Transverse colon (tissue), 4 donors: Measurements from ENCODE around the gene ETHE1. TPM values are rescaled to one million over a fixed set of nuclear protein-coding genes. Genes with fewer than 3 reads are reported as not detected.

Experiments used
- DNase-seq: peaks from one replicate; pipeline ENCODE4 v3.0.0-alpha.2; 2019
- H3K27ac ChIP-seq, 4 donors: fragments of 200-600 bp; sonication (generic); 2 replicates each; pipeline ENCODE4 v1.5.1; 2016 to 2018; ENCODE audit warnings: inconsistent platforms in 4 of 4
- H3K27me3 ChIP-seq: fragments of 200-600 bp; sonication (generic); 2 replicates; pipeline ENCODE4 v1.5.1; 2017; ENCODE audit warnings: inconsistent platforms
- H3K36me3 ChIP-seq, 4 donors: fragments of 200-600 bp; sonication (generic); 2 replicates each; pipeline ENCODE4 v1.5.1; 2017 to 2019; ENCODE audit warnings: inconsistent platforms in 4 of 4
- H3K4me1 ChIP-seq, 4 donors: fragments of 200-600 bp; sonication (generic); 2 replicates each; pipeline ENCODE4 v1.5.1; 2017 to 2020; ENCODE audit warnings: inconsistent platforms in 4 of 4
- H3K4me3 ChIP-seq, 4 donors: fragments of 200-600 bp; sonication (generic); 1 replicate in 1 of 4; 2 replicates in 3 of 4; pipeline versions ENCODE4 v1.5.1 to v1.6.1; 2017 to 2019; ENCODE audit warnings: inconsistent platforms in 4 of 4
- H3K9me3 ChIP-seq, 2 donors: fragments of 200-600 bp; sonication (generic); 2 replicates each; pipeline ENCODE4 v1.5.1; 2017 to 2019; ENCODE audit warnings: inconsistent platforms in 2 of 2
- EP300 ChIP-seq: sonication (generic); formaldehyde crosslinking; IDR thresholded peaks from one replicate; pipeline ENCODE4 v1.6.1; 2017; ENCODE audit warnings: antibody characterized with exemption, low read depth
- POLR2A ChIP-seq: fragments of 450-650 bp; IDR thresholded peaks from one replicate; pipeline ENCODE4 v1.6.1; 2016; ENCODE audit warnings: antibody characterized with exemption, mild to moderate bottlenecking, moderate library complexity
- POLR2AphosphoS5 ChIP-seq, 3 donors: sonication (generic); formaldehyde crosslinking; IDR thresholded peaks; one replicate each; pipeline ENCODE4 v1.6.1; 2016; ENCODE audit warnings: antibody characterized with exemption in 3 of 3
- WGBS, 2 donors: methylation state at CpG; one replicate each; pipeline ENCODE4 v1.1.5; 2018; ENCODE audit warnings: low coverage in 1 of 2; 5-methylcytosine and 5-hydroxymethylcytosine counted together
- in situ Hi-C, 4 donors: fragments of 200-750 bp; cut with MboI; loops; one replicate each; pipeline versions ENCODE4 v1.15.0 to v1.15.1; 2017; ENCODE audit warnings: low sequenced_read_pairs in 3 of 4, low pct_ligation_motif_present in 1 of 4, low pct_unique_long_range_greater_than_20kb in 1 of 4
- intact Hi-C: fragments of 100-400 bp; cut with DNase I; formaldehyde crosslinking; loops from one replicate; pipeline ENCODE4 v1.15.1; 2023; ENCODE audit warnings: low total_unique reads
- total RNA-seq, 4 donors: library from RNA; depleted of rRNA; stranded (reverse); fragments of >200 nt; gene quantifications; one replicate each; pipeline ENCODE4 v1.1.0, GENCODE V29; 2016
- TF ChIP-seq, protein P1 (sequence below), 5 experiments: fragments of 200-600 bp in 3 of 5; fragments of 450-650 bp in 2 of 5; sonication (generic) in 3 of 5; IDR thresholded peaks; 1 replicate in 2 of 5; 2 replicates in 3 of 5; pipeline ENCODE4 v1.5.1; 2016 to 2017; ENCODE audit warnings: antibody characterized with exemption in 5 of 5, inconsistent platforms in 3 of 5, mild to moderate bottlenecking in 2 of 5, moderate library complexity in 1 of 5

Gene ETHE1
- total RNA-seq, 4 donors from 2014 or later, result 438 to 667 (median 458) TPM

DNA sequence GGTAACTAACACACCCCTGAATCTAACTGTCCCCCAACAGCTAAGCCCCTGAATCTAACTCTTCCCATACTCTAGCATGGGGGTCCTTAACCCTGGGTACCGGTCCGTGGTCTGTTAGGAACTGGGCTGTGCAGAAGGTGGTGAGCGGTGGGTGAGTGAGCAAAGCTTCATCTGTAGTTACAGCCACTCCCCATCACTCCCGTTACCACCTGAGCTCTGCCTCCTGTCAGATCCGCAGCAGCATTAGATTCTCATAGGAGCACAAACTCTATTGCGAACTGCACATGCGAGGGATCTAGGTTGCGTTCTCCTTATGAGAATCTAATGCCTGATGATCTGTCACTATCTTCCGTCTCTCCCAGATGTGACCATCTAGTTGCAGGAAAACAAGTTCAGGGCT is 16.3 kb downstream of the ETHE1 start:
- in situ Hi-C loops (loop anchor here in 1 of 4 donors (10.0 kb wide), 1 partner anchor 66 kb away; no protein-coding TSS in a partner anchor), intact Hi-C loops (no loop called here)

DNA sequence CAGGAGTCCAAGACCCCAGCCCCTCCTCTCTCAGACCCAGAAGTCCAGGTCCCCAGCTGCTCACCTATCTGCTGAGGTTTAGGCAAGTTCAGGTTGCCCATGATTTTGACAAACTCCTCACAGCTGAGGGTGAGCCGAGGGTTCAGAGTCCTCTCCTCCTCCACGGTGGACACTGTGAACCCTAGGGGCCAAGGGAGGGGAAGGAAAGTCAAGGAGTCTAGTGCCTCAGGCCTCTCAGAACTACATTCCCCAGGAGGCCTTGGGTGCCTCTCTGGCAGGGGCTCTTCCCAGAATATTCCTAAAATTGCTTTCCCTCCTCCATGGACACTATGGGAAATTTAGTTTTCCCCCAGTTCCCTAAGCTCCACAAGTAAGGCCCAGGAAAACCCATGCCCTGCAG is 19.1 kb downstream of the ETHE1 start:
- H3K9me3 ChIP-seq, result no peaks in the 10 kb centered on the region
- H3K4me1 ChIP-seq, result peaks cover 8 to 16% (median 12%) of the 10 kb centered on the region in 4 donors
- H3K27me3 ChIP-seq, result no peaks in the 10 kb centered on the region
- no peak for TF ChIP-seq POLR2A
- no peak for TF ChIP-seq POLR2AphosphoS5 (IDR thresholded peaks at IDR 0.05)
- TF ChIP-seq, protein P1, sequence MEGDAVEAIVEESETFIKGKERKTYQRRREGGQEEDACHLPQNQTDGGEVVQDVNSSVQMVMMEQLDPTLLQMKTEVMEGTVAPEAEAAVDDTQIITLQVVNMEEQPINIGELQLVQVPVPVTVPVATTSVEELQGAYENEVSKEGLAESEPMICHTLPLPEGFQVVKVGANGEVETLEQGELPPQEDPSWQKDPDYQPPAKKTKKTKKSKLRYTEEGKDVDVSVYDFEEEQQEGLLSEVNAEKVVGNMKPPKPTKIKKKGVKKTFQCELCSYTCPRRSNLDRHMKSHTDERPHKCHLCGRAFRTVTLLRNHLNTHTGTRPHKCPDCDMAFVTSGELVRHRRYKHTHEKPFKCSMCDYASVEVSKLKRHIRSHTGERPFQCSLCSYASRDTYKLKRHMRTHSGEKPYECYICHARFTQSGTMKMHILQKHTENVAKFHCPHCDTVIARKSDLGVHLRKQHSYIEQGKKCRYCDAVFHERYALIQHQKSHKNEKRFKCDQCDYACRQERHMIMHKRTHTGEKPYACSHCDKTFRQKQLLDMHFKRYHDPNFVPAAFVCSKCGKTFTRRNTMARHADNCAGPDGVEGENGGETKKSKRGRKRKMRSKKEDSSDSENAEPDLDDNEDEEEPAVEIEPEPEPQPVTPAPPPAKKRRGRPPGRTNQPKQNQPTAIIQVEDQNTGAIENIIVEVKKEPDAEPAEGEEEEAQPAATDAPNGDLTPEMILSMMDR (IDR thresholded peaks at IDR 0.05), result no peak
- no peak for TF ChIP-seq EP300
- no peak overlapping the region for H3K4me3 ChIP-seq
- H3K27ac ChIP-seq, result no peak overlapping the region
- no CpG with 5 or more reads among the region's 2 CpGs for WGBS, 2 donors
- in situ Hi-C loops (no loop called here), intact Hi-C loops (no loop called here)
- H3K36me3 ChIP-seq, result peaks cover 0 to 24% (median 8%) of the 10 kb centered on the region in 4 donors
- DNase-seq, result no peak

More for the DNA sequence above, 16.3 kb downstream of the ETHE1 start:
- Histone ChIP-seq H3K27ac (no peak overlapping the region), H3K4me1 (peaks cover 0 to 4% (median 0%) of the 10 kb centered on the region in 4 donors), H3K27me3 (no peaks in the 10 kb centered on the region), H3K36me3 (peaks cover 0 to 31% (median 8%) of the 10 kb centered on the region in 4 donors), H3K4me3 (no peak overlapping the region), H3K9me3 (no peaks in the 10 kb centered on the region)
- no peak for DNase-seq
- 97 to 100% methylated on average over 2 to 9 of the region's 9 CpGs for WGBS, 2 donors
- TF ChIP-seq POLR2A (no peak), POLR2AphosphoS5 (IDR thresholded peaks at IDR 0.05) (no peak), EP300 (no peak)
- TF ChIP-seq, protein P1 (IDR thresholded peaks at IDR 0.05), result no peak

DNA sequence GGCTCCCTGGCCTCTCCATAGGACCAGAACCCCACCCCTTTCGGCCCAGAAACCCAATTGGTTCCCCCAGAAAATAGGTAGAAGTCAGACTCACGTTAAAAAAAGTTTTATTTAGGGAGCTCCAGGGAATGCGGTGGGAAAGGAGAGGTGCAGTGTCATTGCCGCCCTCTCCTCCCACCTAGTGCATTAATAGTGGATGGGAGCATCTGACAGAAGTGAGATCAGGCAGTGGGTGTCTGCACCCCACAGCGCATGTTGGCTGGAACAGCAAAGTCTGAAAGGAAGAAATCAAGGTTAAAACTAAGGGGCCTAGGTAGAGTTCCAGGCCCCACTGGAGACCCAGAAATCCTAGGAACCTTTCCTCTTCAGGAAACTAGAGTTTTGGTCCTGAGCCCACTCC is 20.4 kb downstream of the ETHE1 start:
- H3K36me3 ChIP-seq, result peaks cover 0 to 24% (median 8%) of the 10 kb centered on the region in 4 donors
- in situ Hi-C loops, result no loop called here

DNA sequence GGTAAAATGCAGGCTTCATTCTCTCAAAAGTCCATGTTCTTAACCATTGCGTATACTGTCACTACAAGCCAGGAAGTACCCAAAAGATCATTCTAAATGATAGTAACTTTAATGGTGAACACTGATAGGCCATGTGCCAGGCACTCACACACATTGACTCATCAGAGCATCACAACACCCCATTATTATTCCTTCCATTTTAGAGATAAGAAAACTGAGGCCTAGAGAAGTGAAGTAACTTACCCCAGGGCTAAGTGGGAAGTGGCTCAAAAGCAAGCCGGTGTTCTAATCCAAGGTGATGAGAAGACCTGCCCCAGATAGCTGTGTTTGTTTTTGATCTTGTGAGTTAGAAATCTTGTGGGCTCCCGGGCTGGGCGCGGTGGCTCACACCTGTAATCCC is 21.1 kb downstream of the ETHE1 start:
- WGBS, 2 donors, result 98 to 100% methylated on average over 5 of the region's 5 CpGs
- in situ Hi-C loops, result no loop called here

More for the DNA sequence above, 20.4 kb downstream of the ETHE1 start:
- Histone ChIP-seq H3K27me3 (no peaks in the 10 kb centered on the region), H3K9me3 (no peaks in the 10 kb centered on the region), H3K4me1 (peaks cover 9 to 22% (median 14%) of the 10 kb centered on the region in 4 donors), H3K27ac (no peak overlapping the region), H3K4me3 (no peak overlapping the region)
- 86 to 93% methylated on average over 4 to 5 of the region's 5 CpGs for WGBS, 2 donors
- no peak for TF ChIP-seq POLR2A
- no peak for TF ChIP-seq EP300
- no peak for TF ChIP-seq POLR2AphosphoS5 (IDR thresholded peaks at IDR 0.05)
- TF ChIP-seq, protein P1 (IDR thresholded peaks at IDR 0.05), result no peak
- DNase-seq, result no peak
- intact Hi-C loops, result no loop called here

More for the DNA sequence above, 21.1 kb downstream of the ETHE1 start:
- H3K4me3 ChIP-seq, result no peak overlapping the region
- no peak overlapping the region for H3K27ac ChIP-seq
- peaks cover 9 to 22% (median 15%) of the 10 kb centered on the region in 4 donors for H3K4me1 ChIP-seq
- intact Hi-C loops, result no loop called here
- H3K27me3 ChIP-seq, result no peaks in the 10 kb centered on the region
- peaks cover 0 to 21% (median 8%) of the 10 kb centered on the region in 4 donors for H3K36me3 ChIP-seq
- no peak for DNase-seq
- no peaks in the 10 kb centered on the region for H3K9me3 ChIP-seq
- TF ChIP-seq EP300, result no peak
- TF ChIP-seq, protein P1 (IDR thresholded peaks at IDR 0.05), result no peak
- TF ChIP-seq POLR2A, result no peak
- TF ChIP-seq POLR2AphosphoS5 (IDR thresholded peaks at IDR 0.05), result no peak
